Measurements from ENCODE around the gene SRA1. TPM values are rescaled to one million over a fixed set of nuclear protein-coding genes. Genes with fewer than 3 reads are reported as not detected.
A peak's percentile ranks its signal among the peaks of the same experiment; 100 is the strongest.

Gene SRA1
- total and polyA plus RNA-seq, 9 of the 15 experiments (the other 6 are each of a cell fraction or from before 2014, with no cell fraction given), result 24.1 to 47.4 (median 41.3) TPM

DNA sequence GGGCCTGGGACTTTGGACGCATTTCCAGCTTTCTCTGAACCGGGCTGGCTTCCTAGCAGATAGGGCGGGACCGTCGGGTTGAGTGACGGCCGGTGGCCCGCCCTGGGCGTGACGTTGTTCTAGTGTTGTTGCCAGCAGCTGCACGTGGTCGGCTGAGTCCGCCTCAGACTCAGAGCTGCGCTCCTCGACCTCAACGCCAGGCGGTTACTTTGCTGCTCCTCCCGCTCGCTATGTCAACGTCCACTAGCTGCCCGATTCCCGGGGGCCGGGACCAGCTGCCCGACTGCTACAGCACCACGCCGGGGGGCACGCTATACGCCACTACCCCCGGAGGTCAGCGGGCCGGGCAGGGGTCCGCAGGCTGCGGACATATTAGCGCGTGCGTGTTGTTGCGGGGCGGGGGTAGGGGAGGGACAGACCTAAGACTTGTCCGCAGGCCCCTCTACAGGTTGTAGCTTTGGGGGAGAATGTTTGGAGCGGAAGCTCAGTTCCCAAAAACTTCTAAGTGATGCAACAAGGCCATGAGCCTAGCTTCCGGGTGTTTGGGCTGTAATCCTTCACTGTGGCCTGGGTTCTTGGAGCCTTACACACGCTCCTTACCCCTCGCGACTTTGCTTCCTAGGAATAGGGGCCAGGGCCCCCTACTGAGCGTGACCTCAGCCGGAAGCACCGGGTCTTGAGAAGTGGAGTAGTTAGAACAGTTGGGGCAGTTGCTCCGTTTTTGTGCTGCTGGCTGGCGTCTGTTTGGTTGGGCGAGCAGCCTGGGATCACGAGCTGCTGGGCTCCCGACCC, 9.6 kb downstream of the SRA1 start, which contains the start of gene EIF4EBP3 (continued):
- TF ChIP-seq PBX2 (CRISPR knock-in tag; IDR thresholded peaks at IDR 0.05; ENCODE audit: low read depth) (peak; percentile 95), PBX2 (tag; conservative IDR thresholded peaks at IDR 0.05; ENCODE audit: low read depth) (peak; percentile 97), REST (IDR thresholded peaks at IDR 0.05; ENCODE audit: borderline replicate concordance) (peak; percentile 82), REST (CRISPR knock-in tag; IDR thresholded peaks at IDR 0.05; ENCODE audit: low read depth) (peak; percentile 71; the same call in 1 of the 2 replicates), PTBP1 (IDR thresholded peaks at IDR 0.05; ENCODE audit: low read depth, low read length) (0 out of 2 replicates have a peak, but pooled peaks have one; percentile 28), ZBTB11 (CRISPR knock-in tag; IDR thresholded peaks at IDR 0.05) (0 out of 6 replicates have a peak, but pooled peaks of 1 of the 3 experiments have one; percentile 29), ARID2 (IDR thresholded peaks at IDR 0.05) (no peak), CBX3 (IDR thresholded peaks at IDR 0.05; ENCODE audit: borderline replicate concordance in 1 of 2, low read length in 2 of 2) (peak in 1 of 2 experiments; percentile 53; a peak in 1 of 3 replicates), CEBPB (tag; IDR thresholded peaks at IDR 0.05) (0 out of 2 replicates have a peak, but pooled peaks have one; percentile 29), EP400 (IDR thresholded peaks at IDR 0.05) (peak; percentile 84), HDAC8 (tag; IDR thresholded peaks at IDR 0.05) (no peak)
